Ovary (tissue), 3 donors: ENCODE data around the gene GYPC.

Experiments used
- POLR2A ChIP-seq: fragments of 450-650 bp; IDR thresholded peaks from one replicate; pipeline ENCODE4 v1.6.1; 2017; ENCODE audit warnings: antibody characterized with exemption, mild to moderate bottlenecking, moderate library complexity
- TF ChIP-seq, protein P1 (sequence below), 3 donors: fragments of 450-650 bp in 2 of 3; fragments of 200-600 bp in 1 of 3; IDR thresholded peaks; one replicate each; pipeline versions ENCODE4 v1.5.1 to v1.8.0; 2016 to 2022; ENCODE audit warnings: antibody characterized with exemption in 3 of 3, mild to moderate bottlenecking in 1 of 3
- donor health status: DM: no; HTN: no; CAD: no.

DNA sequence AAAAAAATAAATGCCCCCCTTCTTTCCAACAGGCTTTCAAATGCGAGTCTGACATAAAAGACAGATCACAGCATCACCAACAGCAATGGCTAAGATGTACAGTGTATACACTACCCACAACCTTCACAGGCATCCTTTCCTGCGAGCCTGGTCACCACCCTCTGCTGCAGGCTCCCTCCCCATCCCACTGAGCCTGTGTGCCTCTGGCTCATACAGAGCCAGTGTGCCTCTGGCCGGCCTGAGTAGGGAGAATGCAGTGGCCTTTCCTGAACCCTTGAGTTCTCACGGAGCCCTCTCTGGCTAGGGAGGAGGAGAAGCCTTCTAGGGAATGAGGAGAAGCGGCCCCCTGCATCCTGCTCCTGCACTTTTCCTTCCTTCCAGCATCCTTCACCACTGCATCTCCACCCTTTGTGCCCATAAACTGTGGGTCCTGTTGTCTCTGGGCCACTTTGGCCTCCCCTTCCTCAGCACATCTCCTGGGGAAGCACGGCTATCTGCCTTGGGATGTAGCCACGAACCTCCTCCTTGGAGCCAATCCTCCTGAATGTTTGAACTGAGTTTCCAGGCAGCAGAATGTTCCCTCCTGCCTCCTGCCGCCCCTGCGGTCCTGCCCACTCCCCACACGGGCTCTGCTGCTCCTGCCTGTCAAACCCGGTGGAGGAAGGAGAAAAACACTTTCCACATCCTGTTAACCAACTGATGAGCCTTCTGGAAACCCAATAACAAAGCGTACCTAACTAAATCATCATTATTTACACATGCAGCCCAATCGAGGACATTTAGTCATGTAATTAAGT lies 22.5 kb downstream of the GYPC start:
- TF ChIP-seq, protein P1, sequence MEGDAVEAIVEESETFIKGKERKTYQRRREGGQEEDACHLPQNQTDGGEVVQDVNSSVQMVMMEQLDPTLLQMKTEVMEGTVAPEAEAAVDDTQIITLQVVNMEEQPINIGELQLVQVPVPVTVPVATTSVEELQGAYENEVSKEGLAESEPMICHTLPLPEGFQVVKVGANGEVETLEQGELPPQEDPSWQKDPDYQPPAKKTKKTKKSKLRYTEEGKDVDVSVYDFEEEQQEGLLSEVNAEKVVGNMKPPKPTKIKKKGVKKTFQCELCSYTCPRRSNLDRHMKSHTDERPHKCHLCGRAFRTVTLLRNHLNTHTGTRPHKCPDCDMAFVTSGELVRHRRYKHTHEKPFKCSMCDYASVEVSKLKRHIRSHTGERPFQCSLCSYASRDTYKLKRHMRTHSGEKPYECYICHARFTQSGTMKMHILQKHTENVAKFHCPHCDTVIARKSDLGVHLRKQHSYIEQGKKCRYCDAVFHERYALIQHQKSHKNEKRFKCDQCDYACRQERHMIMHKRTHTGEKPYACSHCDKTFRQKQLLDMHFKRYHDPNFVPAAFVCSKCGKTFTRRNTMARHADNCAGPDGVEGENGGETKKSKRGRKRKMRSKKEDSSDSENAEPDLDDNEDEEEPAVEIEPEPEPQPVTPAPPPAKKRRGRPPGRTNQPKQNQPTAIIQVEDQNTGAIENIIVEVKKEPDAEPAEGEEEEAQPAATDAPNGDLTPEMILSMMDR (IDR thresholded peaks at IDR 0.05), result no peak
- TF ChIP-seq POLR2A, result no peak
